ENCODE results near the gene SQSTM1. TPM values are rescaled to one million over a fixed set of nuclear protein-coding genes. Genes with fewer than 3 reads are reported as not detected.
"Not testable (repeated sequence)": the region's sequence is repeated elsewhere in the genome, so short reads cannot be mapped to it uniquely, and the experiment has no call there.

SQSTM1 gene
- total RNA-seq, 2 experiments from 2014 or later = 70.6 to 87.6 TPM

DNA sequence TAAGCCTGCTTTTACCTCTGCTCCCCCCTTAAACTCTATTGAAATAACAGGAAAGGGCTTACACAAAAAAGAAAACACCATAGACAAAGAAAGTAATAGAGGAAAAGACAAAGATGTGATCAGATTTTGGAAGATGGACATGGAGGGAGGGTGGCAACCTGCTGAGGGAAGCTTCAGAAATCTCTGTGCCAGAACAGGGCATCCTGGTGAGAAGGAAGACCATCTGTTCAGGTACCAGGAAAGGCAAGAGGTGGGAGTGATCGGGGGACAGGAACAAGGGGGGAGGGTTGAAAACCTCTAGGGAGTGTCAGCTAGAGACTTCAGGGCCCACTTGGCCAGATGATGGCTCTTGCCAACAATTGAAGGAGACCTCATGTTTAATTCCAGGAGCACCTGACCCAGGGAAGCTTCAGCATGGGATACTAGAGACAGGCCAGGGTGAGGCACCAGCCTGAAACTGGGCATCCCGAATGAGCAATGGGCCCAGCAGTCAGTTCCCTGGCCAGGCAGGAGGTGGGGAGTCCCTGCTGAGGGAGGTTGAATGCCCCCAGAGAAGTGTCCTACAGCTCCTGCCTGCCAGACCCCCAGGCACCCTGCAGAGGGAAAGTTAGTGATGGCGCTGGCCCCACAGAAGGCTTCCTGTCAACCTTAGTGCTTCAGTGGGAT, 8.2 kb downstream of the SQSTM1 start:
- Mint-ChIP-seq H3K9me3 (ENCODE audit: low read depth) (no peaks in the 10 kb centered on the region), H3K4me3 (no peak overlapping the region), H3K4me1 (peaks cover 19% of the 10 kb centered on the region), H3K27ac (peak overlapping the region; percentile 68), H3K36me3 (ENCODE audit: low read depth) (peaks cover 69% of the 10 kb centered on the region), H3K27me3 (no peaks in the 10 kb centered on the region)
- ChIA-PET POLR2A (no interaction called here), CTCF (interaction anchor here (1.4 to 1.9 kb wide), 2 partner anchors 18 to 27 kb away, joined by 6 to 9 read pairs; no protein-coding TSS in a partner anchor)
- ATAC-seq (no peak), DNase-seq (no peak)
- intact Hi-C loops (cut with DNase I, micrococcal nuclease) = no loop called here

DNA sequence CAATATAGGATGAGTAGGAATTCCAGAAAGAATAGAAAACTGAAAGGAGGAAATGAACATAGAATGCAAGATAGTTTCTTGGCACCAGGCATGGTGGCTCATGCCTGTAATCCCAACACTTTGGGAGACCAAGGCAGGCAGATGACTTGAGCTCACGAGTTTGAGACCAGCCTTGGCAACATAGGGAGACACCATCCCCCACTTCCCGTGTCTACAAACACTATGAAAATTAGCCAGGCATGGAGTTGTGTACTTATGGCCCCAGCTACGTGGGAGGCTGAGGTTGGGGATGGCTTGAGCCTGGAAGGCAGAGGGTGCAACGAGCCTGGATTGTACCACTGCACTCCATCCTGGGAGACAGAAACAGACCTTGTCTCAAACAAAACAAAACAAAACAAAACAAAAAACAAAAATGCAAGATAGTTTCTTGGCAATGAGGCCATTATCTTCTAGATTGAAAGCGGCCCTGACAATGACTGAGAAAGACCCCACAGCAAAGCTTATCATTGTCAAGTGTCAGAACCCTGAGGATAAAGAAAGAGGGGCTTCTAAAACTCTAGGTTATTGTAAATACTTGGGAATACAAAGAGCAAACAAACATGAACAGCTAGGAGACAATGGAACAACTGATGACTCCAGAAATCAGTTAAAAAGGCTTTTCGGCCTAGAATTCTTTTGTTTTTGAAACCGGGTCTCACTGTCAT, 9.2 kb downstream of the SQSTM1 start:
- ATAC-seq = no peak
- POLR2A ChIA-PET = interaction anchor here (0.7 kb wide), 1 partner anchor 10 kb away, joined by 4 read pairs; no protein-coding TSS in a partner anchor
- H3K9me3 Mint-ChIP-seq (ENCODE audit: low read depth) = no peaks in the 10 kb centered on the region

DNA sequence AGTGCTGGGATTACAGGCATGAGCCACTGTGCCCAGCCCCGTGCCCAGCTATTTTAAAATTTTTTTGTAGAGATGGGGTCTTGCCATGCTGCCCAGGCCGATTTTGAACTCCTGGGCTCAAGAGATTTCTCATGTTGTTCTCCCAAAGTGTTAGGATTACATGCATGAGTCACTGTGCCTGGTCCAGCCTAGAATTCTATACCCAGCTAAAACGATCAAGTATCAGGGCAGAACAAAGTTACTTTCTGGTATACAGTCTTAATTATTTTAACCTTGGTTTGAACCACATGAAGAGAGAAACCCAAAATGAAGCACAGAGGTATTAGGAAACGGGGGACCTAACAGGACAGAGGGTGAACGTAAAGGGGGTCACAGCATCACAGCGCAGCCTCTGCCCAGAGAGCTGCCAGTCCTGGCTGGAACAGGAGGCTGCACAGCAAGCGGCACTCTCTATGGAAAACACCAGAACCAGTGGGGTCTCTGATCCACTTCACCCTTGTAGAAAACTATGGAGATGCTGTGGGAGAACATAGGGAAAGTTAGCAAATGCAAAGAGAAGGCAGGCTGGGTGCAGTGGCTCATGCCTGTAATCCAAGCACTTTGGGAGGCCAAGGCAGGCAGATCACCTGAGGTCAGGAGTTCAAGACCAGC, 10.2 kb downstream of the SQSTM1 start:
- H3K27ac Mint-ChIP-seq = no peak overlapping the region

More for the DNA sequence above, 9.2 kb downstream of the SQSTM1 start:
- Mint-ChIP-seq H3K36me3 (ENCODE audit: low read depth) (peaks cover 64% of the 10 kb centered on the region), H3K27me3 (no peaks in the 10 kb centered on the region), H3K27ac (peak overlapping the region; percentile 47), H3K4me1 (peaks cover 19% of the 10 kb centered on the region), H3K4me3 (no peak overlapping the region)
- DNase-seq = no peak
- intact Hi-C loops (cut with DNase I, micrococcal nuclease) = no loop called here
- CTCF ChIA-PET = no interaction called here

DNA sequence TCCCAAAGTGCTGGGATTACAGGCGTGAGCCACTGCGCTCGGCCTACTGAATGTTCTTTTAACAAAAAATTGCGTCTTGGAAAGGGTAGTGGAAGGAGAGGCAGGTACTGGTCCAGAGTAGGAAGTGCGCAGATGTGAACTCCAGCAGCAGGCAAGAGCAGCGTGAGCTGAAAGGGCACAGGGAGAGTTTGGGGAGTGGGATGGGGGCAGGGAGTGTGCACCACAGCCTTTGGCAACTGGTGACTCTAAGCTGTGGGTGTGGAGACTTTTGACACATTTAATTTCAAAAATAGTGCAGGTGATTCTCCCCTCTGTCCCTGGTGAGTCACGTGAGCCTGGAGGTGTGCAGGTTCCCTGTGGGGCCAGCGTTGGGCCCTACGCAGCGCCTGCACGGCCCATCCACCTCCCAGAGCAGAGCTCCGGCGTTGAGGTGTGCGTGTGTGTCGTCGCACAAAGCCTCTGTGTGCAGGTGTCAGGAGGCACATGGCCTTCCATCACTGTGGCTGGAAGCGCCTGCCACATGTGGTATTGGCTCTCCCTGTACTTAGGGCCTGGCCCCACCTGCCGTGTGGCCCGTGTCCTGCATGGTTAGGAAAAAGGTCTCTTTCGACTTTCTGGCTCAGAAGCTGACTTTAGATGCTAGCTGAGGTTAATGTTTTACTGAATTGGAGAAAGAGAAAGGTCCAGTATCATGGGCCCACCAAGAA, 11.5 kb downstream of the SQSTM1 start:
- intact Hi-C loops (cut with DNase I, micrococcal nuclease) = no loop called here
- H3K4me1 Mint-ChIP-seq = peaks cover 29% of the 10 kb centered on the region
- DNase-seq = no peak
- CTCF ChIA-PET = interaction anchor here (0.8 kb wide), 1 partner anchor 30 kb away, joined by 3 read pairs; no protein-coding TSS in a partner anchor
- no peaks in the 10 kb centered on the region for H3K27me3 Mint-ChIP-seq
- H3K4me3 Mint-ChIP-seq = no peak overlapping the region
- no peak for ATAC-seq
- H3K36me3 Mint-ChIP-seq (ENCODE audit: low read depth) = peaks cover 64% of the 10 kb centered on the region
- POLR2A ChIA-PET = interaction anchor here (0.6 to 0.9 kb wide), 2 partner anchors 12 to 131 kb away, joined by 3 to 6 read pairs; partner anchors contain the start of gene SQSTM1
- H3K9me3 Mint-ChIP-seq (ENCODE audit: low read depth) = no peaks in the 10 kb centered on the region
- no peak overlapping the region for H3K27ac Mint-ChIP-seq

More for the DNA sequence above, 10.2 kb downstream of the SQSTM1 start:
- H3K4me1 Mint-ChIP-seq = peaks cover 22% of the 10 kb centered on the region
- intact Hi-C loops (cut with DNase I, micrococcal nuclease) = no loop called here
- H3K4me3 Mint-ChIP-seq = no peak overlapping the region
- no peak for ATAC-seq
- peaks cover 67% of the 10 kb centered on the region for H3K36me3 Mint-ChIP-seq (ENCODE audit: low read depth)
- no peaks in the 10 kb centered on the region for H3K27me3 Mint-ChIP-seq
- H3K9me3 Mint-ChIP-seq (ENCODE audit: low read depth) = no peaks in the 10 kb centered on the region
- no peak for DNase-seq
- CTCF ChIA-PET = interaction anchor here (0.6 kb wide), 1 partner anchor 10 kb away, joined by 3 read pairs; no protein-coding TSS in a partner anchor
- POLR2A ChIA-PET = no interaction called here

DNA sequence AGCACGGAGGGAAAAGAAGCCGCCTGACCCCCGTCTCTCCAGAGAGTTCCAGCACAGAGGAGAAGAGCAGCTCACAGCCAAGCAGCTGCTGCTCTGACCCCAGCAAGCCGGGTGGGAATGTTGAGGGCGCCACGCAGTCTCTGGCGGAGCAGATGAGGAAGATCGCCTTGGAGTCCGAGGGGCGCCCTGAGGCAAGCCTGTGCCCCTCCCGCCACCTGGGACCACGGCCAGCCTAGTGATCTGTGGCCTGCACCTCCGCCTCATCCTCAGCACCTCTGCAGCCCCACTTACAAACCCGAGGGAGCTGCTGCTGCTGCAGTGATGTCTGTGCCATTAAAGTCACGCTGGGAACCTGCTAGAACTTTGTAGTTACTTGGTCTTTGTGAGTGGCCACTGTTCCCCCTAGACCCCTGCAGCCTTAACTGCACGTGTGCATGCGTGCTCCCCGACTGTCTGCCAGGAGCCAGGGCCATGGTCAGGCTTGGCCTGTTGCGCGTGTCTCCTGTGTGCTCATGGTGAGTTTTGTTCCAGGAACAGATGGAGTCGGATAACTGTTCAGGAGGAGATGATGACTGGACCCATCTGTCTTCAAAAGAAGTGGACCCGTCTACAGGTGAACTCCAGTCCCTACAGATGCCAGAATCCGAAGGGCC, 12.5 kb downstream of the SQSTM1 start:
- ChIA-PET CTCF (interaction anchor here (0.8 kb wide), 1 partner anchor 31 kb away, joined by 3 read pairs; no protein-coding TSS in a partner anchor), POLR2A (no interaction called here)
- intact Hi-C loops (cut with DNase I, micrococcal nuclease) = no loop called here
- ATAC-seq (no peak), DNase-seq (no peak)
- no peak overlapping the region for H3K4me3 Mint-ChIP-seq
- H3K9me3 Mint-ChIP-seq (ENCODE audit: low read depth) = no peaks in the 10 kb centered on the region
- peaks cover 60% of the 10 kb centered on the region for H3K36me3 Mint-ChIP-seq (ENCODE audit: low read depth)
- H3K4me1 Mint-ChIP-seq = peaks cover 21% of the 10 kb centered on the region
- no peaks in the 10 kb centered on the region for H3K27me3 Mint-ChIP-seq
- H3K27ac Mint-ChIP-seq = peak overlapping the region; percentile 42

DNA sequence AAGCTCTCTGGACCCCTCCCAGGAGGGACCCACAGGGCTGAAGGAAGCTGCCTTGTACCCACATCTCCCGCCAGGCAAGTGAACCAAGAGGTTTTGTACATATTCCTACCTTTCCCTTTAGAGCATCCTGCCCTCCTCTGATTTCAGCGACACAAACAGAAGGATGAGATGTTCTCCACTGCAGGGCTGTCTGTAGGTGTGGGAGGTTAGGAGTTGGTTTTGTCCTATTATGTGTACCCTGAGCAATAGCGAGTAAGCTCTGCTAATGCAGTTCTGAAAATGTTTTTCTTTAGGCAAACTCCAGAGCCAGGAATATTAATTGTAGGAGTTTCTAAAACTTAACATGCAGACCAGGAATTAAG, 13.0 kb downstream of the SQSTM1 start:
- Mint-ChIP-seq H3K27ac (peak overlapping the region; percentile 42), H3K9me3 (ENCODE audit: low read depth) (no peaks in the 10 kb centered on the region), H3K4me3 (no peak overlapping the region), H3K36me3 (ENCODE audit: low read depth) (peaks cover 56% of the 10 kb centered on the region), H3K27me3 (no peaks in the 10 kb centered on the region), H3K4me1 (peaks cover 19% of the 10 kb centered on the region)
- ATAC-seq (no peak), DNase-seq (no peak)
- POLR2A ChIA-PET = no interaction called here
- CTCF ChIA-PET = no interaction called here
- intact Hi-C loops (cut with DNase I, micrococcal nuclease) = no loop called here

DNA sequence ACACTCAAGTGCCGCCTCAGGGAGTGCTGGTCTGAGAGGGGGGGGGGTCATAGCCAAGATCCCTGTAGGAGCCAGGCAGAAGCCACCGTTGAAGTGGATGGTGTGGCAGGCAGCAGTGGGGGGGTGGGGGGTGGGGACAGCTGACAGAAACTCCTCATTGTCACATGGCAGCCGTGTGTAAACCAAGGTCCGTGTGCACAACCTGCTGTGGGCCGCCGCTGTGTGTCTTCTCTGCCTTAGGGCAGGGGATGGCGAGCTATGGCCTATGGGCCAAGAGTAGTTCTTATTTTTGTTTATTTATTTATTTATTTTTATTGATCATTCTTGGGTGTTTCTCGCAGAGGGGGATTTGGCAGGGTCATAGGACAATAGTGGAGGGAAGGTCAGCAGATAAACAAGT, 13.4 kb downstream of the SQSTM1 start:
- H3K4me1 Mint-ChIP-seq = peaks cover 19% of the 10 kb centered on the region
- CTCF ChIA-PET = no interaction called here

DNA sequence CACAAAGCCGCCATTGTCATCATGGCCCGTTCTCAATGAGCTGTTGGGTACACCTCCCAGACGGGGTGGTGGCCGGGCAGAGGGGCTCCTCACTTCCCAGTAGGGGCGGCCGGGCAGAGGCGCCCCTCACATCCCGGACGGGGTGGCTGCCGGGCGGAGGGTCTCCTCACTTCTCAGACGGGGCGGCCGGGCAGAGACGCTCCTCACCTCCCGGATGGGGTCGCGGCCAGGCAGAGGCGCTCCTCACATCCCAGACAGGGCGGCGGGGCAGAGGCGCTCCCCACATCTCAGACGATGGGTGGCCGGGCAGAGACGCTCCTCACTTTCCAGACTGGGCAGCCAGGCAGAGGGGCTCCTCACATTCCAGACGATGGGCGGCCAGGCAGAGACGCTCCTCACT, 14.2 kb downstream of the SQSTM1 start:
- Mint-ChIP-seq H3K4me1 (peaks cover 19% of the 10 kb centered on the region), H3K36me3 (ENCODE audit: low read depth) (peaks cover 51% of the 10 kb centered on the region)
- ATAC-seq; H3K4me3 Mint-ChIP-seq; CTCF ChIA-PET; H3K9me3 Mint-ChIP-seq (ENCODE audit: low read depth); H3K27me3 Mint-ChIP-seq; H3K27ac Mint-ChIP-seq; DNase-seq: not testable (repeated sequence)
- POLR2A ChIA-PET = interaction anchor here (0.6 kb wide), 1 partner anchor 9 kb away, joined by 3 read pairs; no protein-coding TSS in a partner anchor
- intact Hi-C loops (cut with DNase I, micrococcal nuclease) = loop anchor here in 1 of 2 experiments (5.0 kb wide), 1 partner anchor 33 kb away; no protein-coding TSS in a partner anchor

More for the DNA sequence above, 13.4 kb downstream of the SQSTM1 start:
- DNase-seq (no peak), ATAC-seq (no peak)
- Mint-ChIP-seq H3K27me3 (no peaks in the 10 kb centered on the region), H3K27ac (no peak overlapping the region), H3K4me3 (no peak overlapping the region), H3K9me3 (ENCODE audit: low read depth) (no peaks in the 10 kb centered on the region), H3K36me3 (ENCODE audit: low read depth) (peaks cover 53% of the 10 kb centered on the region)
- intact Hi-C loops (cut with DNase I, micrococcal nuclease) = no loop called here
- POLR2A ChIA-PET = no interaction called here

DNA sequence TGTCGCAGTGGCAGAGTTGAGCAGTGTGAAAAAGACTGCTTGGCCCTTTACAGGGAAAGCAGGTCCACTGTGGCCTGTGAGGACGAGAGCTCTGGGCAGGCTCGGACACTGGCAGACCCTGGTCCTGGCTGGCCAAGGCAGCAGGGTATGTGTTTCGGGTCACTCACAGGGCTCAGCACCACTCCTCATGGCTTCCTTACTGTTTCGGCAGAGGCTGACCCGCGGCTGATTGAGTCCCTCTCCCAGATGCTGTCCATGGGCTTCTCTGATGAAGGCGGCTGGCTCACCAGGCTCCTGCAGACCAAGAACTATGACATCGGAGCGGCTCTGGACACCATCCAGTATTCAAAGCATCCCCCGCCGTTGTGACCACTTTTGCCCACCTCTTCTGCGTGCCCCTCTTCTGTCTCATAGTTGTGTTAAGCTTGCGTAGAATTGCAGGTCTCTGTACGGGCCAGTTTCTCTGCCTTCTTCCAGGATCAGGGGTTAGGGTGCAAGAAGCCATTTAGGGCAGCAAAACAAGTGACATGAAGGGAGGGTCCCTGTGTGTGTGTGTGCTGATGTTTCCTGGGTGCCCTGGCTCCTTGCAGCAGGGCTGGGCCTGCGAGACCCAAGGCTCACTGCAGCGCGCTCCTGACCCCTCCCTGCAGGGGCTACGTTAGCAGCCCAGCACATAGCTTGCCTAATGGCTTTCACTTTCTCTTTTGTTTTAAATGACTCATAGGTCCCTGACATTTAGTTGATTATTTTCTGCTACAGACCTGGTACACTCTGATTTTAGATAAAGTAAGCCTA, 15.7 kb downstream of the SQSTM1 start:
- Mint-ChIP-seq H3K4me1 (peaks cover 19% of the 10 kb centered on the region), H3K36me3 (ENCODE audit: low read depth) (peaks cover 47% of the 10 kb centered on the region), H3K4me3 (no peak overlapping the region), H3K27me3 (no peaks in the 10 kb centered on the region), H3K9me3 (ENCODE audit: low read depth) (no peaks in the 10 kb centered on the region), H3K27ac (peak overlapping the region; percentile 89)
- DNase-seq (peak; percentile 79), ATAC-seq (peak; percentile 98)
- POLR2A ChIA-PET = interaction anchor here (1.0 kb wide), 1 partner anchor 9 kb away, joined by 4 read pairs; no protein-coding TSS in a partner anchor
- intact Hi-C loops (cut with DNase I, micrococcal nuclease) = loop anchor here (1.0 to 5.0 kb wide), 3 partner anchors 22 to 34 kb away; partner anchors contain the start of gene MRNIP (in 1 of the 2)
- CTCF ChIA-PET = interaction anchor here (0.7 to 1.4 kb wide), 8 partner anchors 9 to 139 kb away, joined by 3 to 5 read pairs (median 4); partner anchors contain the start of gene SQSTM1
